NCI-H1105 (cell line): ENCODE data around the gene TRAF3IP1.
"Not testable (repeated sequence)": the region's sequence is repeated elsewhere in the genome, so short reads cannot be mapped to it uniquely, and the experiment has no call there.

Experiments used
- DNase-seq: peaks from one replicate; lab custom pipeline; 2025; lab: John Stamatoyannopoulos, UW

TRAF3IP1 gene

DNA sequence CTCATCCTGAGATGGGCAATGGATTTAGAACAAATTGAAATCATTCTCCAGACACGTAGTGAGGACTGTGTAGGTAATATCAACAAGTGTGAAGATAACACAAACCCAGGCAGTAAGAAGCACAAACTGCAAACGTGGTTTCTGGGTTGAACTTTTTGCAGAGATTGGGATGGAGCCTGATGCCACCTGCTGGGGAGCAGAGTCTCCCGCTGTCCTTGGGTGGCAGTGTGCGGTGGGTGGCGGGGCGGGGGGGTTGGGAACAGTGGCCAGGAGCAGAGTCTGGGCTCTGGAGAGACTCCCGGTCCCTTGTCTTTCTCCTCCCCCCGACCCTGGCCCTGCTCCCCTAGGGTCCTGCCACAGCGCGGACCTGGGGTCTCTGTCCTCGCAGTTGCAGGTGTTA lies 19.5 kb downstream of the TRAF3IP1 start:
- DNase-seq, result no peak

- DNase-seq, result no peak
Observed at GRCh38 chr2:238341536-238341935, 21.2 kb downstream of the TRAF3IP1 start.

DNA sequence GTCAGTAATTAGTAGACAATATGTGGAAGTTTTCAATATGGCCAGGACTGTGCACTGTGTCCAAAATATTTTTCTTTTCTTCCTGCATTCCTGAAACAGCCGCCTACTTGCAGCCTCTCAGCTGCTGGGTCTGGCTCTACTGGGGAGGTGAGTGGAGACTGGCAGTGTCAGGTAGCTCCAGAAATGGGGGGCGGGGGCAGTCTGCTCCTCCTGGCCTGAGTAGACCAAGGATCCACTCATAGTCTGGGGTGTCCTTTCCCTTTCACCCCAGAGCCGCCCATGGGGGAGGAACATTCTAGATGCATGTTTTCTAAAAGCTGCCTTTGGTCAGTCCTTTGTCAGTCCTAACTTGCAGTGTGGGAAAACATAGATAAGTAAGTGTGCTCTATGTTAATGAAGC lies 23.7 kb downstream of the TRAF3IP1 start:
- no peak for DNase-seq

- DNase-seq, result no peak
Observed at GRCh38 chr2:238344517-238344916, 24.2 kb downstream of the TRAF3IP1 start.

GRCh38 chr2:238345297-238345968 lies 25.1 kb downstream of the TRAF3IP1 start:
- DNase-seq, result no peak

- no peak for DNase-seq
Observed at GRCh38 chr2:238346544-238346943, 26.2 kb downstream of the TRAF3IP1 start.

- no peak for DNase-seq
Observed at GRCh38 chr2:238350150-238350897, 30.0 kb downstream of the TRAF3IP1 start.

GRCh38 chr2:238351315-238351714 lies 31.0 kb downstream of the TRAF3IP1 start:
- no peak for DNase-seq

GRCh38 chr2:238352361-238352760 lies 32.0 kb downstream of the TRAF3IP1 start:
- no peak for DNase-seq

GRCh38 chr2:238358769-238359168 lies 38.5 kb downstream of the TRAF3IP1 start:
- no peak for DNase-seq

GRCh38 chr2:238359403-238359802 lies 39.1 kb downstream of the TRAF3IP1 start:
- DNase-seq, result no peak

GRCh38 chr2:238361877-238362276 lies 41.6 kb downstream of the TRAF3IP1 start:
- no peak for DNase-seq

GRCh38 chr2:238362626-238363025 lies 42.3 kb downstream of the TRAF3IP1 start:
- DNase-seq, result no peak

DNA sequence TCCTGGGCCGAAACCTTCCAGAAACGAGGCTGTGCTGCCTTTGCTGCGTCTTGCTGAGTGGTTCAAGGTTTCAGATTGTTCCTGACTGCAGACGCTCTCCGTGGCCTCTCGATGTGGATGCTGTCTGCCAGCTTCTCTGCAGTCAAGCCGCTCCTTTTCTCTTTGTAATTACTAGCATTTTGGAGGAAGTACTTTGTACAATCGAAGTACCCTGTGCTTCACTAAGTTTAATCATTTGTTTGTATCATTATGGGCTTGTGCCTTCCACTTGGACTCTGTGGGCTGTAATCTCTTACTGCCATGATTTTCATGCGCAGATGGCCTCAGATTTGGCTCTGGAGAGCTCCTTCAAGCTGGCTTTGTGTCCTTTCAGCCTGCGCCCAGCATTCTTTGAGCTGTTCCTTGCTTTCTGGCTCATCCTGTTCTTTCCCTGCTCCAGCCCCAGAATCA lies 49.3 kb downstream of the TRAF3IP1 start:
- no peak for DNase-seq

GRCh38 chr2:238370094-238370822 lies 49.9 kb downstream of the TRAF3IP1 start:
- no peak for DNase-seq

DNA sequence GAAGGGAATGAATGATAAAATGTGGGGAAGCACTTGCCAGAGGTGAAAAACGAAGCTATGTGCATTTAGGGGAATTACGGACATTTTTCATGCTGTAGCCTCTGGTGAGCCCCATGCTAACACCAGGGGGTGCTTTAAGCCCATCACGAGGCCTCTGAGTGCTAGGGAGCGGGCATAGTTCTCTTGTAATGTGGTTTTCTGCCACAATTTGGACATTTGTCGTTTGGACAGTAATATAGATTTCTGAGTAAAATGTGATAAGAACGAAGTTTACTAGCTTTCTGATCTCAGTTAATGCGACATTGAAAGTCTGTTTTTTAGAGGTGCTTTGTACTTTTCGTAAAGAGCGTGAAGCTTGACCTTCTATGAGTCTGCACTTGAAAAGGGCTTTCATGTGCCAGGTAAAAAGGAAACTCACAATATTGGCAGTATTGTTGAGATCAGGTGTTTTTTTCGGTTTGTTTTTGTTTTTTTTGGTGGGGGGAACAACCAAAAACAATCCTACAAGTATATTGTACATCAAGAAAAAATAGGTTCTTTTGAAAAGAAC lies 50.6 kb downstream of the TRAF3IP1 start:
- peak; percentile 21 for DNase-seq

- not testable (repeated sequence) for DNase-seq
Observed at GRCh38 chr2:238372277-238372676, 52.0 kb downstream of the TRAF3IP1 start.

DNA sequence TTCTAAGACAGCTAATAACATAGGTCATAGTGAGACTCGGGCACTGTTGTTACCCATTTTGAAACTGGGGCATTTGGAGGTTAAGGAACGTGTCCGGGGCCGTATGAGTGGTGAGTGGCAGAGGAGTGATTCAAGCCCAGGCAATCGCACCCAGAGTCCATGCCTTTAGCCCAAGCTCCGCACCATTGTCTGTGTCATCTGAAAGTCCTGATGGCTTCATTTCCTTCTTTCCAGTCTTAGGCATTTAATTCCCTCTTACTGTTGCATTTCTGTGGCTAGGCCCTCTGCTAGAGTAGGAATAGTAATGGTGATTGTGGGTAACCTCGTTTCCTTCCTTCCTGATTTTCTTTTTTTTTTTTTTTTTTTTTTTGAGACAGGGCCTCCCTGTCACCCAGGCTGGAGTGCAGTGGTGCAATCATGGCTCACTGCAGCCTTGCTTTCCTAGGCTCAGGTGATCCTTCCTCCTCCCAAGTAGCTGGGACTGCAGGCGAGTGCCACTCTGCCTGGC lies 56.6 kb downstream of the TRAF3IP1 start:
- no peak for DNase-seq

DNA sequence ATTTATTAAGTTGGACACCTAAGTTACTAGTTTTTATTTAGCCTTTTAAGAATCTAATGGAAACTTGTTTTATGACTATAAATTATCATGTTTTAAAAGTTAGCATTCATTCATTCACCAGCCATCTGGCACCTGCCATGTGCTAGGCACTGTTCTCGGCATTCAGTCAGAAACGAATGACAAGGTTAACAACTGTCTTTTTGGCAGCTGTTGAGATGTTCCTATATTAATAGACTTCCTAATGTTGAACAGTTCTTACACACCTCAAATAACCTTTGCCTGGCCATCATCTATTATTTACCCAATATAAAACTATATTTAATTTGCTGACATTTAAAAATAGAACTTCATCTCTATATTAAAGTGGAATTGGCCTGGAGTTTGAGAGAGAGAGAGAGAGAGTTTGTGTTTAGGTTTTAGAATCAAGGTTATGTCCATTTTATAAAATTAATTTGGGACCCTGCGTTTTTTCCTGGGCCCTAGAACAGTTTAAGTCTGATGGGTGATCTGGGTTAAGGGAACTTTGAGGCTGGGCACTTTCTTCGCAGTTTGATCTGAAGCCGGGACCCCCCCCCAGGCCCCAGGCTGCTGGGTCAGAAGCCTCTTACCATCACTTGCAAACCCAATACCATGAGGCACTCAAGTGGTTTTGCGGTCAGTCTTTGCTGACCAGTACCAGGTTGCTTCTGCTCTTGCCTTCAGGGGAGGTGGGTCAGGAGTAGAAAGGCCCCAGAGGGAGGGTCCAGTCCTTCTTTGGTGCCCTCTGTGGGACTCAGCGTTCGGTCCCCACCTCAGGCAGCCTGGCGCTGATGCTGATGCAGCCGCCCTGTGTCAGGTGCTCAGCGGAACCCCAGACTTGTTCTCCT lies 58.1 kb downstream of the TRAF3IP1 start:
- no peak for DNase-seq

- DNase-seq, result no peak
Observed at GRCh38 chr2:238379096-238379810, 58.9 kb downstream of the TRAF3IP1 start.

GRCh38 chr2:238380336-238380735 lies 60.0 kb downstream of the TRAF3IP1 start:
- DNase-seq, result no peak
